Esophagus muscularis mucosa (tissue), 4 donors: Measurements from ENCODE around the gene RADIL. TPM values are rescaled to one million over a fixed set of nuclear protein-coding genes. Genes with fewer than 3 reads are reported as not detected.

Experiments used
- DNase-seq: peaks from one replicate; pipeline ENCODE4 v3.0.0-alpha.2; 2017; ENCODE audit errors: extremely low spot score
- H3K27ac ChIP-seq, 4 donors: fragments of 200-600 bp; sonication (generic); replicated peaks in 1 of 4; 1 replicate in 3 of 4; 2 replicates in 1 of 4; pipeline ENCODE4 v1.5.1; 2016 to 2019; ENCODE audit warnings: mild to moderate bottlenecking in 1 of 4
- H3K27me3 ChIP-seq, 4 donors: fragments of 200-600 bp; sonication (generic); one replicate each; pipeline versions ENCODE4 v1.5.1 to v1.6.0; 2016 to 2019
- H3K36me3 ChIP-seq, 4 donors: fragments of 200-600 bp; sonication (generic); one replicate each; pipeline ENCODE4 v1.5.1; 2016 to 2019
- H3K4me1 ChIP-seq, 4 donors: fragments of 200-600 bp; sonication (generic); one replicate each; pipeline ENCODE4 v1.5.1; 2016 to 2019
- H3K4me3 ChIP-seq, 4 donors: fragments of 200-600 bp; sonication (generic); 1 replicate in 2 of 4; 2 replicates in 2 of 4; pipeline ENCODE4 v1.5.1; 2016 to 2019; ENCODE audit warnings: mild to moderate bottlenecking in 4 of 4, moderate library complexity in 1 of 4
- H3K9me3 ChIP-seq, 4 donors: fragments of 200-600 bp; sonication (generic); 1 replicate in 3 of 4; 2 replicates in 1 of 4; pipeline ENCODE4 v1.5.1; 2016 to 2019
- CTCF ChIP-seq, 3 experiments: fragments of 200-600 bp in 2 of 3; fragments of 450-650 bp in 1 of 3; sonication (generic) in 2 of 3; IDR thresholded peaks; one replicate each; pipeline ENCODE4 v1.5.1; 2017 to 2019; ENCODE audit warnings: antibody characterized with exemption in 3 of 3, mild to moderate bottlenecking in 2 of 3, moderate library complexity in 1 of 3
- EP300 ChIP-seq: sonication (generic); formaldehyde crosslinking; IDR thresholded peaks from one replicate; pipeline ENCODE4 v1.6.1; 2017; ENCODE audit warnings: antibody characterized with exemption
- POLR2A ChIP-seq: fragments of 450-650 bp; IDR thresholded peaks from one replicate; pipeline ENCODE4 v1.6.1; 2017; ENCODE audit warnings: antibody characterized with exemption, moderate library complexity, mild to moderate bottlenecking, low read depth
- POLR2AphosphoS5 ChIP-seq, 2 donors: sonication (generic); formaldehyde crosslinking; IDR thresholded peaks; one replicate each; pipeline ENCODE4 v1.6.1; 2017; ENCODE audit warnings: antibody characterized with exemption in 2 of 2
- WGBS: methylation state at CpG from one replicate; pipeline ENCODE4 v1.1.5; 2018; 5-methylcytosine and 5-hydroxymethylcytosine counted together
- intact Hi-C: fragments of 100-400 bp; cut with DNase I; formaldehyde crosslinking; loops from one replicate; pipeline ENCODE4 v1.15.1; 2023
- total RNA-seq, 4 donors: library from RNA; depleted of rRNA; stranded (reverse); fragments of >200 nt; gene quantifications; one replicate each; pipeline versions ENCODE4 v1.1.0 to v1.2.1, GENCODE V29; 2016

Gene RADIL
- total RNA-seq, 4 donors from 2014 or later: 6.5 to 12.9 (median 12.1) TPM

- H3K4me3 ChIP-seq: no peak overlapping the region
- intact Hi-C loops: no loop called here
- H3K36me3 ChIP-seq: peaks cover 0 to 44% (median 8%) of the 10 kb centered on the region in 4 donors
Measured at GRCh38 chr7:4816419-4817080, 67.0 kb downstream of the RADIL start.

GRCh38 chr7:4815609-4816418, 67.7 kb downstream of the RADIL start:
- peaks cover 0 to 5% (median 0%) of the 10 kb centered on the region in 4 donors for H3K9me3 ChIP-seq
- peaks cover 4 to 9% (median 7%) of the 10 kb centered on the region in 4 donors for H3K4me1 ChIP-seq
- WGBS: 93% methylated on average over 11 of the region's 38 CpGs
- DNase-seq: no peak
- no peak overlapping the region for H3K4me3 ChIP-seq
- TF ChIP-seq EP300 (no peak), POLR2AphosphoS5 (IDR thresholded peaks at IDR 0.05) (no peak), CTCF (IDR thresholded peaks at IDR 0.05) (no peak), POLR2A (no peak)
- H3K36me3 ChIP-seq: peaks cover 0 to 45% (median 8%) of the 10 kb centered on the region in 4 donors
- H3K27ac ChIP-seq: no peak overlapping the region
- H3K27me3 ChIP-seq: peaks cover 0 to 20% (median 0%) of the 10 kb centered on the region in 4 donors
- intact Hi-C loops: no loop called here

More at GRCh38 chr7:4816419-4817080, 67.0 kb downstream of the RADIL start:
- H3K4me1 ChIP-seq: peaks cover 6 to 12% (median 10%) of the 10 kb centered on the region in 4 donors
- H3K27me3 ChIP-seq: peaks cover 0 to 20% (median 0%) of the 10 kb centered on the region in 4 donors
- 95% methylated on average over 16 of the region's 26 CpGs for WGBS
- H3K9me3 ChIP-seq: peaks cover 0 to 5% (median 0%) of the 10 kb centered on the region in 4 donors
- H3K27ac ChIP-seq: no peak overlapping the region
- DNase-seq: no peak
- TF ChIP-seq POLR2A (no peak), POLR2AphosphoS5 (IDR thresholded peaks at IDR 0.05) (no peak), CTCF (IDR thresholded peaks at IDR 0.05) (no peak), EP300 (no peak)

- Histone ChIP-seq H3K9me3 (peaks cover 0 to 5% (median 0%) of the 10 kb centered on the region in 4 donors), H3K27ac (no peak overlapping the region), H3K36me3 (peaks cover 0 to 49% (median 8%) of the 10 kb centered on the region in 4 donors), H3K27me3 (peaks cover 0 to 19% (median 0%) of the 10 kb centered on the region in 4 donors), H3K4me3 (no peak overlapping the region), H3K4me1 (peaks cover 0 to 3% (median under 1%) of the 10 kb centered on the region in 4 donors)
- 100% methylated on average over 2 of the region's 14 CpGs for WGBS
- no peak for DNase-seq
- intact Hi-C loops: no loop called here
- TF ChIP-seq POLR2AphosphoS5 (IDR thresholded peaks at IDR 0.05): no peak
- TF ChIP-seq CTCF (IDR thresholded peaks at IDR 0.05): no peak
- TF ChIP-seq EP300: no peak
- TF ChIP-seq POLR2A: no peak
Measured at GRCh38 chr7:4815121-4815520, 68.4 kb downstream of the RADIL start.

- TF ChIP-seq POLR2A: no peak
- no peak for TF ChIP-seq EP300
- no peak for TF ChIP-seq CTCF (IDR thresholded peaks at IDR 0.05)
- TF ChIP-seq POLR2AphosphoS5 (IDR thresholded peaks at IDR 0.05): no peak
- Histone ChIP-seq H3K36me3 (peaks cover 0 to 49% (median 8%) of the 10 kb centered on the region in 4 donors), H3K4me1 (no peaks in the 10 kb centered on the region), H3K27me3 (peaks cover 0 to 16% (median 0%) of the 10 kb centered on the region in 4 donors), H3K27ac (no peak overlapping the region), H3K9me3 (peaks cover 0 to 5% (median 0%) of the 10 kb centered on the region in 4 donors), H3K4me3 (no peak overlapping the region)
- no peak for DNase-seq
- intact Hi-C loops: no loop called here
- WGBS: 54% methylated on average over 9 of the region's 14 CpGs
Measured at GRCh38 chr7:4814433-4814832, 69.1 kb downstream of the RADIL start.
